Neural cell (in vitro differentiated cells): ENCODE results near the gene SUV39H1. TPM values are rescaled to one million over a fixed set of nuclear protein-coding genes. Genes with fewer than 3 reads are reported as not detected.

Source experiments
- H2AFZ ChIP-seq: fragments of 200-600, 300-800 bp; sonication (generic), shearing (Covaris generic); 2 replicates; pipeline ENCODE4 v1.6.0; 2014; ENCODE audit warnings: low read depth, mild to moderate bottlenecking, antibody characterized with exemption, low read length, moderate library complexity
- H3F3A ChIP-seq: fragments of 200-600 bp; shearing (Covaris generic); 2 replicates; pipeline ENCODE4 v1.6.1; 2016; ENCODE audit warnings: mild to moderate bottlenecking, moderate library complexity, mixed read lengths, antibody characterized with exemption, low read length; ENCODE audit not compliant: insufficient read depth, poor library complexity, severe bottlenecking
- H3K27ac ChIP-seq: fragments of 200-600, 300-800 bp; sonication (generic), shearing (Covaris generic); 2 replicates; pipeline ENCODE4 v1.5.1; 2014; ENCODE audit warnings: mild to moderate bottlenecking, low read length, moderate library complexity
- H3K27me3 ChIP-seq: fragments of 300-800, 200-600 bp; sonication (generic), shearing (Covaris generic); 2 replicates; pipeline ENCODE4 v1.6.0; 2014; ENCODE audit warnings: mild to moderate bottlenecking, low read depth, low read length, moderate library complexity; ENCODE audit not compliant: insufficient read depth
- H3K36me3 ChIP-seq: fragments of 300-800, 200-600 bp; sonication (generic), shearing (Covaris generic); 2 replicates; pipeline ENCODE4 v1.5.1; 2014; ENCODE audit warnings: mild to moderate bottlenecking, antibody characterized with exemption, low read length, moderate library complexity; ENCODE audit not compliant: insufficient read depth
- H3K4me2 ChIP-seq: fragments of 300-800, 200-600 bp; sonication (generic), shearing (Covaris generic); 2 replicates; pipeline ENCODE4 v1.6.0; 2014; ENCODE audit warnings: mild to moderate bottlenecking, low read length
- H3K4me3 ChIP-seq: fragments of 300-800, 200-600 bp; sonication (generic), shearing (Covaris generic); 2 replicates; pipeline ENCODE4 v1.5.1; 2014; ENCODE audit warnings: mild to moderate bottlenecking, low read length, moderate library complexity
- H3K79me2 ChIP-seq: fragments of 200-600 bp; shearing (Covaris generic); replicated peaks from 2 replicates; pipeline ENCODE4 v1.6.0; 2014; ENCODE audit warnings: mild to moderate bottlenecking, low read length, moderate library complexity; ENCODE audit not compliant: insufficient read depth
- H3K9ac ChIP-seq: fragments of 300-800, 200-600 bp; sonication (generic), shearing (Covaris generic); 2 replicates; pipeline ENCODE4 v1.6.1; 2016; ENCODE audit warnings: mild to moderate bottlenecking, low read length, mixed read lengths
- H3K9me2 ChIP-seq: fragments of 200-600 bp; shearing (Covaris generic); 2 replicates; pipeline ENCODE4 v1.6.1; 2016; ENCODE audit warnings: mild to moderate bottlenecking, low read length, mixed read lengths; ENCODE audit not compliant: insufficient read depth
- H3K9me3 ChIP-seq: fragments of 200-600, 300-800 bp; sonication (generic), shearing (Covaris generic); 2 replicates; pipeline ENCODE4 v1.6.1; 2016; ENCODE audit warnings: mild to moderate bottlenecking, mixed run types, low read length, moderate library complexity, mixed read lengths
- H4K20me1 ChIP-seq: fragments of 200-600 bp; shearing (Covaris generic); 2 replicates; pipeline ENCODE4 v1.6.1; 2016; ENCODE audit warnings: mild to moderate bottlenecking, mixed run types; ENCODE audit not compliant: insufficient read depth
- CTCF ChIP-seq: fragments of 450-650 bp; IDR thresholded peaks from 2 replicates; pipeline ENCODE4 v1.5.1; 2014; ENCODE audit warnings: antibody characterized with exemption, mild to moderate bottlenecking, moderate library complexity; ENCODE audit not compliant: poor library complexity, severe bottlenecking
- EP300 ChIP-seq: fragments of 450-650 bp; conservative IDR thresholded peaks from 2 replicates; pipeline ENCODE4 v1.6.1; 2014; ENCODE audit warnings: antibody characterized with exemption, mild to moderate bottlenecking, moderate library complexity; ENCODE audit not compliant: poor library complexity, severe bottlenecking
- EZH2 ChIP-seq: fragments of 200-600, 300-800 bp; shearing (Covaris generic), sonication (generic); IDR thresholded peaks from 2 replicates; pipeline ENCODE4 v1.6.1; 2014; ENCODE audit warnings: antibody characterized with exemption, low read length, borderline replicate concordance, mild to moderate bottlenecking; ENCODE audit not compliant: insufficient read depth, poor library complexity, severe bottlenecking
- MXI1 ChIP-seq: fragments of 450-650 bp; conservative IDR thresholded peaks from 2 replicates; pipeline ENCODE4 v1.6.1; 2014; ENCODE audit warnings: antibody characterized with exemption, mild to moderate bottlenecking; ENCODE audit not compliant: poor library complexity, severe bottlenecking
- POLR2AphosphoS5 ChIP-seq: IDR thresholded peaks from 2 replicates; pipeline ENCODE4 v1.6.1; 2012
- RAD21 ChIP-seq: fragments of 450-650 bp; conservative IDR thresholded peaks from 2 replicates; pipeline ENCODE4 v1.6.1; 2014; ENCODE audit warnings: antibody characterized with exemption, mild to moderate bottlenecking, moderate library complexity
- REST ChIP-seq: IDR thresholded peaks from 2 replicates; pipeline ENCODE4 v1.6.1; 2012; ENCODE audit warnings: borderline replicate concordance
- SMC3 ChIP-seq: fragments of 450-650 bp; conservative IDR thresholded peaks from 2 replicates; pipeline ENCODE4 v1.6.1; 2014; ENCODE audit warnings: antibody characterized with exemption, mild to moderate bottlenecking, moderate library complexity; ENCODE audit not compliant: poor library complexity
- TAF1 ChIP-seq: IDR thresholded peaks from 2 replicates; pipeline ENCODE4 v1.6.1; 2012; ENCODE audit warnings: low read depth
- polyA plus RNA-seq: library from polyadenylated mRNA; depleted of rRNA; stranded (reverse); fragments of >200 nt; gene quantifications from 2 replicates; pipeline ENCODE4 v1.2.3, GENCODE V29; 2014

Gene SUV39H1
- polyA plus RNA-seq, 1 donor from 2014 or later: 3.2 TPM

GRCh38 chrX:48715876-48716502 is 19.5 kb downstream of the SUV39H1 start:
- no peaks in the 10 kb centered on the region for H4K20me1 ChIP-seq
- no peak overlapping the region for H3K27ac ChIP-seq
- H3K4me3 ChIP-seq: no peak overlapping the region
- no peak for TF ChIP-seq SMC3
- no peak for TF ChIP-seq REST
- TF ChIP-seq TAF1: no peak
- no peak for TF ChIP-seq EZH2
- no peak for TF ChIP-seq MXI1
- no peak for TF ChIP-seq EP300
- TF ChIP-seq CTCF: no peak
- no peak for TF ChIP-seq RAD21
- TF ChIP-seq POLR2AphosphoS5: no peak
- no peaks in the 10 kb centered on the region for H3F3A ChIP-seq
- no peaks in the 10 kb centered on the region for H3K79me2 ChIP-seq
- no peak overlapping the region for H3K9ac ChIP-seq
- H3K36me3 ChIP-seq: no peaks in the 10 kb centered on the region
- no peaks in the 10 kb centered on the region for H3K9me2 ChIP-seq
- H3K27me3 ChIP-seq: no peaks in the 10 kb centered on the region
- H3K4me2 ChIP-seq: no peak overlapping the region
- no peak overlapping the region for H2AFZ ChIP-seq
- H3K9me3 ChIP-seq: no peaks in the 10 kb centered on the region

- Histone ChIP-seq H3K36me3 (no peaks in the 10 kb centered on the region), H3K27ac (no peak overlapping the region)
- TF ChIP-seq RAD21 (no peak), SMC3 (no peak), REST (no peak), EZH2 (no peak), POLR2AphosphoS5 (no peak), TAF1 (no peak), MXI1 (no peak), CTCF (no peak), EP300 (no peak)
Measured at GRCh38 chrX:48719958-48720357, 23.4 kb downstream of the SUV39H1 start.

More at GRCh38 chrX:48719958-48720357, 23.4 kb downstream of the SUV39H1 start:
- no peaks in the 10 kb centered on the region for H3K79me2 ChIP-seq
- no peaks in the 10 kb centered on the region for H3K27me3 ChIP-seq
- no peaks in the 10 kb centered on the region for H4K20me1 ChIP-seq
- no peak overlapping the region for H3K9ac ChIP-seq
- H3F3A ChIP-seq: no peaks in the 10 kb centered on the region
- no peak overlapping the region for H2AFZ ChIP-seq
- no peak overlapping the region for H3K4me2 ChIP-seq
- no peaks in the 10 kb centered on the region for H3K9me2 ChIP-seq
- no peaks in the 10 kb centered on the region for H3K9me3 ChIP-seq
- H3K4me3 ChIP-seq: no peak overlapping the region
